Suppressor macrophage treated with lipopolysaccharide for 4 hours (primary cell): ENCODE measurements around the gene EFNA2.
A peak's percentile ranks its signal among the peaks of the same experiment; 100 is the strongest.

Experiments used
- DNase-seq: peaks from one replicate; pipeline ENCODE4 v3.0.0-alpha.2; 2020

Gene EFNA2

DNA sequence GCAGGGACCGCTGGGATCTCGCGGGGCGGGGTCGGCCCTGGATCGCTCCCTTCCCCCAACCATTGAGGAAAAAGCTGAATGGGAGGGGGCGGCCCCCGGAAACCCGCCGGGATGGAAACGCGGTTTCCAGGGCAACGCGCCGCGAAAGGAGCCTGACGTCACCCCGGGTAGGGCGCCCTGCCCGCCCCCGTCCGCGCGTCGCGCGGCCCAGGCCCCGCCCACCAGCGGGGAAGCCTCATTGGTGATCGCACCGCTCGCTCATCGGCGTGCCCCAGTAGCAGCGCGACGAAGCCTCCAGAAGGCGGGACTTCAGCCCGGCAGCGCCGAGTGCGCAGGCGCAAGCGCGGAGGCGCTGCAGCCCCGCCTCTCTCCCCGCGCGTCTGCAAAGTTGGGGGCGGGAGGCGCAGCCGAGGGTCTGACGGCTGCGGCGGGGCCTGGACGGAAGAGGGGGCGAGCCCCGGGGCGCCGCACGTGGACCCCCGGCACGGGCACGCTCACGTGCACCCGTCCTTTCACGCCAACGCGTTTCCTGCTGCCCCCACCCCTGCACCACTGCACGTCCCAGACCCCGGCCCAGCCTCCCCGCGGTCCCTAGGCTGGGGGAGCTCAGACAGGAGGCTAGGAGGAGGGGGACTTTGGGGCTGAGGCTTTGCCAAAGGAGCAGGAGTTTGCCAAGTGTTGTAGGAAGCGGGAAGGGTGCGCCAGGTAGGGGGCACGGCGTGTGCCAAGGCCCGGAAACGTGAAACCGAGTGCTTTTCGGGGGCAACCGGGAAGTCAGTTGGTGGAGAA, 24.7 kb upstream of the EFNA2 start:
- peak; percentile 99 for DNase-seq

DNA sequence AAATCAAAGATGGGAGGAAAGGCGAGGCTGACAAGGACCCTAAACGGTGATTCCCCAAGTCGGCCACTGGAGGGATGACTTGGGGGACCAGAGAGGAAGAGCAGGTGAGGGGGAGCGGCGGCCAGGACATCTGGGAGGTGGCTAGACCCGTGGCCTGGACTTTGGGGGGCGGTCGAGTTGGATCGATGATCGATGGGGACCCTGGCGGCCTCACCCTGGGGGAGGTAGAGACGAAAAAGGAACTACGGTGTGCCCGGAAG, 24.2 kb upstream of the EFNA2 start:
- peak; percentile 28 for DNase-seq

DNA sequence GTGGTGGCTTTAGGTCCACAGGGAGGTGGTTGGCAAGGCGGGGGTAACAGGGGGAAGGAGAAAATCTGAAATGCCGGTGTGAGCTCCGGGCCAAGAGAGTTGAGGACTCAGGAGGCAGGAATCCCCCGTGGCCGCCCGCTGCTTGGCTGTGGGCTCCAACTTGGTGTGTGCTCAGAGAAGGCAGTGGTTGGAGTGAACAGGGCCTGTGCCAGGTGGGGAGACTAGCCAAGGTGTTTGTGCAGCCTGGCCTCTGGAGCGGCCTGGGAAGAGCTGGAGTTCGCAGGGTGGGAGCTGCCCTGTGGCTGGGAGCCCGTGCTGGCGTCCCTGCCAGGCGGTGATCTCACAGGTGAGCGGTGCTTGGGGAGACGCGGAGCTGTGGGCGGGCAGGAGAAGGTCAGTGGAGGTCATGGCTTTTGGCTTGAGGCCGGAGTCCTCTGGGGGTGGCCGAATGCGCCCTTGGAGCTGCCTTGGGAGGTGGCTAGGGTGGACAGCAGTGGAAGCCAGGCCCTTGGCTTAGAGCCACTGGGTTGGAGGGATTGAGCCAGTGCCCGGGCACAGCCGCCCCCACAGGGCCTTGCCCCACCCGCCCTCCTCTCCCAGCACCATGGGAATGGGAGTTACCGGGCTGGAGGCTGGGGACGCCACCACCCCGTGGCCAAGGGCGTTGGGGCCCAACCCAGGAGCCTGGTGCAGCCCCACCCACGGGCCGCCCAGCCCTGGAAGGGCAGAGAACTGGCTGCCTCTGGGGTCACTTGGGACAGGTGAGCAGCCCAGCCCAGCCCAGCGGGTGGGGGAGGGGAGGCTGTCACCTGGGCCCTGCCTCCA, 23.7 kb upstream of the EFNA2 start:
- no peak for DNase-seq

DNA sequence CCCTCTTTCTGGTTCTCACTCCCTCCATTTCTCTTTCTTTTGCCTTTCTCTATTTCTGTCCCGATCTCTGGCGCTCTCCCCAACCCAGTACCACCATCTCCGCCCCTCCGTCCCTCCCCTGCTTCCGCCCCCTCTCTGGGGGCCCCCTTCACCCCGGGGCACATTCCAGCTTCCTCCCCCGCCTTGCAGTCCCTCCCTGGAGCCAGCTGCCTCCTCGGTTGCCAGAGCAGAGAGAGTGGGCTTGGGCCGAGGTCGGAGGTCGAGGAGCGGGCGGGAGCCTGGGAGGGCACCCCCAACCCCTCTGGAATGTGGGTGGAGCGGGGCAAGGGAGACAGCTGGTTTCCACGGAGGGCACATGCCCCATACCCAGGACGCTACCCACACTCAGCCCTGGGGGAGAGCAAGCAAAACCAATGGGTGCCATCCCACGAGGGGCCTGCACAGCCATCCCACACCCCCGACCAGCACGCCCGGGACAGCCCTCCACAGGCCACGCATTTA, 23.0 kb upstream of the EFNA2 start:
- DNase-seq = no peak

DNA sequence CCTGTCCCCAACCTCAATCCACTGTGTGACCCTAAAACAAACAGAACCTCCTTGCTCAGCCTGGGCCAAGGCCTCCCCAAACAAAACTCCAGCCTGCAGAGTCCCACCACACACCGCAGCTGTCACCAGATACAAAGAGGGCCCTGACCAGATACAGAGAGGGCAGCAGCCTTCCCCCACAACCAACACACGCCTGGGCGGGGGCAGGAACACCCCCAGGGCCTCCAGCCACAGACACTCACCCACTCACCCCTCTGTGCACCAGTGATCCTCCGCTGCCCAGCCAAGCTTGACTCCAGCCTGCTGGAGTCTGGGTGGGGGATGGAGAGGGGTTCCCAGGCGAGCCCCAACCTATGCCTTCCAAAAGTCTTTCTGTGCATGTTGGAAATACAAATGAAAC, 22.5 kb upstream of the EFNA2 start:
- no peak for DNase-seq

DNA sequence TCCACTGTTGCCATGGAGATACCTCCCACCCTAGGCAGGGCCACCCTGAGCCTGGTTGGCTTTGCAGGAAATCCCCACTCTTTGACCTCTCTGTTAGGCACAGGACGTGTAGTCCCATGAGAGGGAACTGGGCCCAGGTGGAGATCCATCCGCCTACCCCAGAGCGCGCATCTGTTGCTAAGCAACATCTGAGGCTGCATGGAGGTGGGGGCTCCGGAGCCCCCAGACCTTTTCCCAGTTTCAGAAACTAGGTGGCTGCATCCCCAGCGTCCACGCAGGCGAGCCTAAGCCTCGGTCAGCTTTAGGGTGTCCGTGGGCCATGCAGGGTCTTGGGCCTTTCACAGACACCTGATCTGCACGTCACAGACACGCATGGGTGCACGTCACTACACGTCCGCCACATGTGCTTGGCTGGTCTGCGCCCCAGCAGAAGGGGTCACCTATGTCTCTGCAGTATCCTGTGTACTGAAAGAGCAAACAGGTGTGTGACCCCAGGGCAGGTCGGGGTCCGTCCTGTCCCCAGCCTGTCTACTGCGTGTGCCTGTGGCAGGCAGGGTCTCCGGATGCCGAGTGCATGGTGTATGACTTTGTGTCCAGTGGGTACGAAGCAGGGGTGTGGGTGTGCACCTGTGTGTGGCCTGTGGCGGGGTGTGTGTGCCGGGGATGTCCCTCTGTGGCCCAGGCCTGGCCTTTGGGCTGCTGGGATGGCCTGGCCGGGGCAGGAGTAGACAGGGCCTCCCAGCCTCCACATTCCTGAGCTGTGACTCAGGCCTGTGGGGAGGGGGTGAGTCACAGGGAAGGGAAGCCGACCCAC, 20.7 kb upstream of the EFNA2 start:
- DNase-seq = peak; percentile 65

DNA sequence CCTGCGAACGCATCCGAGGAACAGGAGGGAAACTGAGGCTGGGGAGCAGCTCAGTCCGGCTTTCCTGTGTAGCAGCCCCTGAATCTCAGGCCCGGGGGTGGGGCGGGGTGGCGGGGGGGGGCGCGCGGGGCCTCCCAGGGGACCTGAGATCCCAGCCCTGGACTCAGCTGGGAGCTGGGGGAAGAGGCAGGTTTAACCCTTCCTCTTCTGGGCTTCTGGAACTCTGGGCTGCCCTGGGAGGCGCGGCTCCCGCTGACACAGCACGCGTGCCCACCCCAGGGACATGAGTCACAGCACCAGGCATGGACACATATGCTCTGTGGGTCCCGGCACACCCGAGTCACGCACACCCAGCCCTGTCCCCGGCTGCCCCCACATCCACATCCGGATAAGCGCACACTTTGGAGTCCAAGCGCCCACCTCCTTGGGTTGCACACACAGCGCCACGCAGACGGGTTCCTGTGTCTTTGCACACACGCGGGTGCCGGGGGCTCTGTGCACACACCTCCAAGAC, 20.0 kb upstream of the EFNA2 start:
- peak; percentile 87 for DNase-seq

DNA sequence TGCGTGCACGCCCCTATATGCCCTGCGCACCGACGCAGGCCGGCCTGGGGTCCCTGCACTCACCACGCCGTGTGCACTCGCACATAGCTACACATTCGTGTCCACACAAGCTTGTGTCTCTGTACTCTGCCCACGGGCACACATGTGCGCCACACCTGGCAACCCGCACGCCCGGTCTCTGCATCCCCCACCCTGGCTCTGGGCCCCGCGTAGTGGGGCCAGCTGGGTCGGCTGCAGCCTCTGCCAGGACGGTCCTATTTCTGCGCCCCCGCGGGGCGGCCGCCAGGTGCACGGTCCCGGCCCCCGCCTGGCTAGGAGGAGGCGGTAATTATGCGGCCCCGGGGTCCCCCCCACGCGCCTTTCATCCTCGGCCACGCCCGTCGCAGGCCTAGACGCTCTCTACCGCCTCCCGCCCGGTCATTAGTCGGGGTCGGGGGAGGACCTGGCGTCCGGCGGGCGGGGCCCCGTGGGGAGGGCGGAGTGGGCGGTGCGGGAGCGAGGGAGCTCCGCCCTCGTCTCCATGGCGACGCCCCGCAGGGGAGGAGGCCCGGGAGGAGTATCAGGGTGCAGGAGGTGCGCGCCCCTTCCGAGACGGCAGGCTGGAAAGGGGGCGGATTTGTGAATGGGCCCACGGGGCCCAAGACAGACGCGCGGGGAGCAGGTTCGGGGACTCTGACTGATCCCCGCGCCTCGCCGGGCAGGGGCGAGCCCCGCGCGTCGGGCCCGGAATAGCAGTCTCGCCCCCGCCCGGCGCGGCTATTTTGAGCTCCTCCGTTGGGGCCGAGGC, 19.4 kb upstream of the EFNA2 start:
- DNase-seq = peak; percentile 91

DNA sequence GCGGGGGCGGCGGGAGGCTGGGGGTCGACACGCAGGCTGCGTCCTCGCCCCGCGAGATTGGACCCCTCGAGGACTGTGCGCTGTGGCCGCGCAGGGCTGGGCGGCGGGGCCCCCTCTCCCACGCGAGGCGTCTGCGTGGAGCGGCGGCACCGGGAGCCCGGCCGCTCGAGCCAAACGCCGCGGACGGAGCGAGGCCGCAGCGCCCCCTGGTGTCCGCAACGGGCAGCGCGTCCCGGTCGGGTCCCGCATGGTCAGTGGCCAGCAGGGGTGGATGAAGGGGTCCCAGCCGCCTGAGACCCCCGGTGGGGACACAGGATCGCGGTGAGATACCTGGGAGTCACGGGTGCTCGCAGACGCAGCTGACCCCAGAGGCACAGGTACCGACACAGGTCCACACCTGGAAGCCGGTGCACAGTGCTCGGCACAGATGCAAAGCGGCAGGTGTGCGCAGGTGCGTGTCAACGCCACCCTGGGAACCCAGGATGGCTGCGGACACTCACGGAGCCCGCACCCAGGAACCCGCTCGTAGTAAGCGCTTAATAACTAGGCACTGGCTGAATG, 18.7 kb upstream of the EFNA2 start:
- peak; percentile 86 for DNase-seq

DNA sequence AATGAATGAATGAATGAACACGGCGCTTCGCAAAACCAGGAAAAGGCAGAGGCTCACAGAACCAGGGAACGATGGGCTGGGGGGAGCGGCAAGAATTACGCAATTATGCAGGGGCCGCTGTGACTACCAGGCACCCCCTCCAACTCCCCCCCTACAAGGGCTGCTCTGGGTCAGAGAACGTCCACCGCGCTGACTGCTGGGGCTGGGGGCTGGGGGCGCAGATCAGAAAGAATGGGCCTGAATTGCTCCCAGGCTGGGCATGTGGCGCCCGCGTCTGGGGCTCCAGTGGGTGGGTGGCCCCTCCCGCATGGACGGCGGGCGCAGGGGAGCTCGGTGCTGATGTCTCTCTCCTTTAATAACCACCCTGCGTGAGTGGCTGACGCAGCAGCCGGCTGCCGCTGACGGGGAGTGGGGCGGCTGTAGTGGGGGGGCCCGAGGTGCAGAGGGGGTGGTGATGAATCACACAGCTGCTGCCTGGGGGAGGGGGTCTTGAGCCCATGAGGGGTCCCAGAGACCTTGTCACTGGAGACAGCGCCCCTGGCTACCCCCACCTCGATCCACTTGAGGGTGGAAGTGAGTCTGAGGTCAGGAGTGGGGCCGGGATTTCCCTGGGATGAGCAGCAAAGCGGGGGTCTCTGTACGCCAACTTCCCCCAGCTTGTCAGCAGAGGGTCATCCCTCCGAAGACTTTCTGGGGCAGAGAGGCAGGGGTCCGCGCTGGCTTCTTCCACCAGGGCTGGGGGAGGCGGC, 18.0 kb upstream of the EFNA2 start:
- peak; percentile 42 for DNase-seq

DNA sequence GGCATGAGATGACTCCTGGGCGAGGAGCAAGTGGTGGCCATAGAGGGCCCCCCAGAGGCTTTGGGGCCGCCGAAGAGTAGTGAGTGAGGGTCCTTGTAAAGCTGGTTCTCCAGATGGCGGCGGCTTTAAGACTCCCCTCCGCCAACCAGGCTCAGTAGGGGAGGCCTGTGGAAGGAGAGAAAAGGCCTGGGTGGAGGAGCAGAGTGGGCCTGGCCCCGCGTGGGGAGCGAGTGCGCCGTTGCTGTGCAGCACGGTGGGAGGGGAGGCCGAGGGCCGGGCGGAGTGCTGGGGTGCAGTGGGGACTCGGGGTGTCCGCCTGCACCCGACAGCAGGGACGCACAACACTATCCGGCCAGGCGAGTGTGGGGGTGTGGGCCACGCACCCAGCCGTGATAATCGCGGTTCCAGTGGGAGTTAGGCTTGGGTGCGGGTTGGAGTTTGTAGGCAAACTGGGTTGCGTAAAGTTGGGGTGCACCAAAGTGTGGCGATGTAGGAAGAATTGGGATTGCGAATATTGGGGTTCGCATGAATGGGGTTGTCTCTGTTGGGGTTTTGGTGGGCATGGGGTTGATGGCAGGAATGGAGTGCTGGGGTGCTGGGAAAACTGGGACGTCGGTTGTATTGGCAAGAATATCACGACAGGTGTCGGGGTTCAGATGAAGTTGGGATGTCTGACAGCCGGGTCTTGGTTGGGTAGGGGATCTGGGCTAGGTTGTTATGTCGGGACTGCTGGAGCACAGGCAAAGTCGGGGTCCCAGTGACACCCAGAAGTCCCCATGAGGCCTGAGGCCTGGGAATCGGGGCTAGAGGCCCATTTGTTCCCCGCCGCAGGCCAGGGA, 17.2 kb upstream of the EFNA2 start:
- DNase-seq = no peak

DNA sequence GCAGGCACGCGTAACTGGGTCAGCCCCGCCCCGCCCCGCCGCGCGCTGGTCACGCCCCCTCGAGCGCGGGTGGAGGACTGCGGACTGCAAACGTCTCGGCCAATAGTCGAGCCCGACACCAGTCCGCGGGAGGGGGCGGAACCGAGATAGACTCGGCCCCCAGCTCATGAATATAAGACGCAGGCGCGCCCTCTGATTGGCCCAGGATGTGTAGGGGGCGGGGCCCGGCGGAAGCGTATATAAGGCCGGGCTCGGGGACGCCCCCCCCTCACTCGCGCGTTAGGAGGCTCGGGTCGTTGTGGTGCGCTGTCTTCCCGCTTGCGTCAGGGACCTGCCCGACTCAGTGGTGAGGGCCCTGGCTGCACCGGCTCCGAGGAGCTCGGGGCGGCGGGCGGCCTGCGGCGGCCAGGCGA, 16.6 kb upstream of the EFNA2 start, which contains the start of gene CIRBP:
TSS of gene CIRBP (plus strand) at position 268 of the 413 bp plus-strand sequence. CDS start 1,602 bp downstream, outside the sequence.
- peak; percentile 100 for DNase-seq

DNA sequence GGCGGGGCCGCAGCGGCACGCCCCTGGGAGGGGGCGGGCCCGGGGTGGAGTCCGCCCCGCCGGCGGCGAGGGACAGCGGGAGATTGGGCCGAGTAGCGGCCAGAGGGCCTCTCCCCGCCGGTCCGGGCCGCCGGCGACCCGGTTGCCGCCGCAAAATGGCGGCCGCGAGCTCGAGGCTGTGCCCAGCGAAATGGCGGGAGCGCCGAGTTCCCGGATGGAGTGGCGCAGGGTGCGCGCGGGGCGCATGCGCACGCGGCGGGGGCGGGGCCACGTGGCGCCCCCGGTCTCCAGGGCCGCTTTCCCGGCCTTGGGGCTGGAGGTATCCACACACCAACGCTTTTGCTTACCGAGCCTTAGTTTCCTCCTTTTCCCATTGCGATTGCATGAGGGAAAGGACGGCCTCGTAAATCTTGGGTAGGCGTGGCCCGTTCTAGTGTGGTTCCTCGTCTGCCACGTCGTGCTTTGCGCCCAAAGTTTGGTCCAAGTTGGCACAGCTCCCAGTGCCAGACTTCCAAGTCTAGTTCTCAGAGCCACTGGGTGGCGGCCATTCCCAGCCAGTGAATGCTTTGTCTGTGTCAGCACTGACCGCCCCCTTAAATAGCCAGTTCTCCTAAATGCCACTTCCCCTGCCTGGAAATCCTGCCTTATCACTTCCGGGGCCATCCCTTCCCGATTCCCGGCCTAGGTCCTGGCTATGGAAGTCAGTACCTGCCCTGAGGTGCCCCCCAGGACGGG, 16.0 kb upstream of the EFNA2 start:
- DNase-seq = peak; percentile 94

DNA sequence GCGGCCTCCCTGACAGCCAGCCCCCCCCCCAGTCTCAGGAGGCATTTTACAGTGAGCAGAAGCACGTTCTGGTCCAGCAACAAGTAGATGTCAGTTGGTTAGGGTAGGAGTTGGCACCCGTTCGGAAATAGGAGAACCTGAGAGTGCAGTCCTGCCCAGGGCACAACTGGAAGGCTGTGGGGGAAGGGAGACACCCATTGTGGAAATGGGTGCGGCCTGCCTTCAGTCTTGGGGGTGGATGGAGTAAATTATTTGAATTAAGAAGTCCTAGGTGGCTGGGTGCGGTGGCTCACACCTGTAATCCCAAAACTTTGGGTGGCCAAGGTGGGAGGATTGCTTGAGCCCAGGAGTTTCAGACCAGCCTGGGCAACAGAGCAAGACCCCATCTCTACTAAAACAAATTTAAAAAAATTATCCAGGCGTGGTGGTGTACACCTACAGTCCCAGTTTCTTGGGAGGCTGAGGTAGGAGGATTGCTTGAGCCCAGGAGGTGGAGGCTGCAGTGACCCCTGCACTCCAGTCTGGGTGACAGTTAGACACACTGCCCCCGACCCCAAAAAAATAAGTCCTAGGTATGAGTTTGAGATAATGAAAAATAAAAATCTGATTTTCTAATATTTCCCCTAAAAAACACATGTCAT, 15.3 kb upstream of the EFNA2 start:
- peak; percentile 33 for DNase-seq

DNA sequence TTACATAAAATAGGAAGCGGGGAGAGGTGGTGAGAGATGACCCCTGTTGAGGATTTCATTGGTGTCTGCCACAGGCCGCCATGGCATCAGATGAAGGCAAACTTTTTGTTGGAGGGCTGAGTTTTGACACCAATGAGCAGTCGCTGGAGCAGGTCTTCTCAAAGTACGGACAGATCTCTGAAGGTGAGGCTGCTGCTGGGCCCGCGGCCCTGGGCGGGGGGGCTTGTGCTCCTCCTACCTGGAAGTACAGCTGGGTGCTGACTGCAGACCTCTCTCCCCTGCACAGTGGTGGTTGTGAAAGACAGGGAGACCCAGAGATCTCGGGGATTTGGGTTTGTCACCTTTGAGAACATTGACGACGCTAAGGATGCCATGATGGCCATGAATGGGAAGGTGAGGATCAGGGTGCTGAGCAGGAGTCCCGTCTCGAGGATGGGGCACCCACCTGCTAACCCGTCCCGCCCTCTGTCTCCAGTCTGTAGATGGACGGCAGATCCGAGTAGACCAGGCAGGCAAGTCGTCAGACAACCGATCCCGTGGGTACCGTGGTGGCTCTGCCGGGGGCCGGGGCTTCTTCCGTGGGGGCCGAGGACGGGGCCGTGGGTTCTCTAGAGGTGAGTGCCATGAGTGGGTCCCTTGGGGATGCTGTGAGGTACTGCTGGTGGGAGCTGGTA, 14.7 kb upstream of the EFNA2 start:
- DNase-seq = no peak

DNA sequence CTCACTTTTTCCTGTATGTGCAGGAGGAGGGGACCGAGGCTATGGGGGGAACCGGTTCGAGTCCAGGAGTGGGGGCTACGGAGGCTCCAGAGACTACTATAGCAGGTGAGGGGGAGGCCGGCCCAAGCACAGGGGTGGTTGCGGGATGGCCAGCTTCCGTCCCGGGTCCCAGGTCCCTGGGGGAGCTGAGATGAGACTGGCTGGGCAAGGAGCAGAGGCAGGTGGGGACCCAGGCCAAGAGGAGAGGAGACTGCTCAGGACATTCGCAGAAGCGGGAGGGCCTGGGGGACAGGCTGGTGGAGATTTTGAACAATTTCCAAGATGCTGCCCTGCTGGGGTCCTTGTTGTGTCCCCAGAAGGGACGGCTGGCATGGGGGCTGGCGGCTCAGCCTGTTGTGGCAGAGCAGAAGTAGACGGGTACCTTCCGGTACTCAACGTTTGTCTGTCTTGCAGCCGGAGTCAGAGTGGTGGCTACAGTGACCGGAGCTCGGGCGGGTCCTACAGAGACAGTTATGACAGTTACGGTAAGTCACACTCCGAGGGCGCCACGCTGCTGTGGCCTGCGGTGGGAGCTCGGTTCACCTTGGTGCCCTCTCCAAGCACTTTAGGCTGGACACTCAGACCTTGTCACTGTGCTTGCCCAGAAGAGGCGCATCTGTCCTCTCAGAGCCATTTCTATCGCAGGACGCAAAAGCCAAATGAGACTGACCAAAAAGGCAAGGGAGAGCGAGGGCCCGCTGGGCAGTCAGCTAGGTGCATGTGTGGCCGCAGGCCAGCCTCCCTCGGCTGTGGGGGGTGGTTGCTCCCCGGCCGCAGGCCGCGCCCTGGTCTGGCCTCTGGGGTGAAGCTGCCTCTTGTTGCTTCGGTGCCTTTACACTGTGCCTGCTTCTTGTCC, 13.9 kb upstream of the EFNA2 start:
- no peak for DNase-seq
